NCI-H82 (cell line): ENCODE results near the gene TOMM22.

Experiments used
- DNase-seq: peaks from one replicate; lab custom pipeline; 2025; lab: John Stamatoyannopoulos, UW

TOMM22 gene

GRCh38 chr22:38715176-38715764 lies 33.5 kb downstream of the TOMM22 start:
- no peak for DNase-seq

DNA sequence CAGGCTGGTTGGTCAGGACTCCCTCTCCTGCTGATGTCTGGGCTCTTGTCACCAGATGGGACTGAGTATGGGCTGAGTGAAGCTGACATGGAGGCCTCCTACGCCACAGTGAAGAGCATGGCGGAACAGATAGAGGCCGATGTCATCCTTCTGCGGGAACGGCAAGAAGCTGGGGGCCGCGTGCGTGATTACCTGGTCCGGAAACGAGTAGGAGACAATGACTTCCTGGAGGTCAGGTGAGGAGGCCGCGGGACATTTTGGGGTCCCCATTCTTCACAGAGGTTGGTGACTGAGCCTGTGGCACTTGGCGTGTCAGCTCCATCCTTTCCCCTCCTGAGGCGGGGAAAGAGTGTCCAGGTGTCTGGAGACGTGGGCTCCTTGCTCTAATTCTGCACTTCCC lies 34.1 kb downstream of the TOMM22 start:
- no peak for DNase-seq

DNA sequence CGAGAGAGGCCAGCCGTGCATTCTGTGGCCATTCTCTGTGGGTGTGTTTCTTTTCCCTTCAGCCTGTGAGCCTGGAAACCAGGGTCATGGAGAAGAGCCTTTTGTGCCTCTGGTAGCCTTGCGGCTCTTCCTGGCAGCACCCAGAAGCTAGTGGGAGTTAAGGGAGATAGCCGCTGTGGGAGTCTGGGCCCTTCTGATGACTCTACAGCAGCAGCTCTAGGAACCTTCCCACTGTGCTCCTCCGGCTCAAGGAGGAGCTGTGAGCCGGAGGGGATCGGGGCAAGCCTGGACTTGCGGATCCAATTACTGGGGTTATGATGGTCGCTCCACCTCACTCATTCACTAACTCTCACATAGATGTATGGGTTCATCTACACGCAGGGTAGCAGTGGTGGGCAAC lies 34.5 kb downstream of the TOMM22 start:
- DNase-seq, result no peak

DNA sequence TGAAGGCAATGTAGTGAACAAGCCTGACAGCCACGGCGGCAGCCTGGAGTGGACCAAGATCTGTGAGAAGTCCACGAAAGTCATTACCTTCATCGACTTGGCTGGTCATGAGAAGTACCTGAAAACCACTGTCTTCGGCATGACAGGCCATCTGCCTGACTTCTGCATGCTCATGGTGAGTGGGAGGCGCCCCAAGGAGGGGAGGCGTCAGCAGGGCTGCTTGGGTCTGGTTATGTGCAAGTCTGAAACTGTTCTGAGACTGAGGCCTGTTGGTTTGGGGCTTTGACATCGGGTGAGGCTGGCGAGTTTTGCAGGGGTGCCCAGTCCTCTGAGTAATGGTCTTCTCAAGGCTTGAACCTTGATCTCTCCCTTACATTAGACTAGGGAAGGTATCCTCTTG lies 35.1 kb downstream of the TOMM22 start:
- no peak for DNase-seq

DNA sequence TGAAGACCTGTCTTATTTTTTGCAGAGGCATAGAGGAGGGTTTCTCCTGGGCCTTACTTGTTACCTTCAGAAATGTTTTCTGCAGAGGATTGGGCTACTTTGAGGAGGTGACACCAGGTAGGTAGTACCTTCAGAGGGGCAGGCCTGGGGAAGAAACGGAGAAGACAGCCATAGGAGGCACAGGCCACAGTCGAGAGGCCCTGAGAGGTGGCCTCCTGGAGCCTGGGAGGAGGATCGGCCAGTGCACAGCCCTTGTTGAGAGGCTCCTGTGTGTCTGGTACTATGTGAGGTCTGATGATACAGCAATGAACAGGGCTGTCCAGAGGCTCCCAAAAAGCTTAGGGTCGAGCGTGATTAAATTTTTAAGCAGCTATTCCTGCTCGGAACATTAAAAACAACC lies 35.5 kb downstream of the TOMM22 start:
- DNase-seq, result no peak

GRCh38 chr22:38718414-38718813 lies 36.7 kb downstream of the TOMM22 start:
- peak; percentile 36 for DNase-seq

GRCh38 chr22:38719196-38719595 lies 37.4 kb downstream of the TOMM22 start:
- no peak for DNase-seq

- no peak for DNase-seq
Observed at GRCh38 chr22:38720350-38720749, 38.6 kb downstream of the TOMM22 start.

DNA sequence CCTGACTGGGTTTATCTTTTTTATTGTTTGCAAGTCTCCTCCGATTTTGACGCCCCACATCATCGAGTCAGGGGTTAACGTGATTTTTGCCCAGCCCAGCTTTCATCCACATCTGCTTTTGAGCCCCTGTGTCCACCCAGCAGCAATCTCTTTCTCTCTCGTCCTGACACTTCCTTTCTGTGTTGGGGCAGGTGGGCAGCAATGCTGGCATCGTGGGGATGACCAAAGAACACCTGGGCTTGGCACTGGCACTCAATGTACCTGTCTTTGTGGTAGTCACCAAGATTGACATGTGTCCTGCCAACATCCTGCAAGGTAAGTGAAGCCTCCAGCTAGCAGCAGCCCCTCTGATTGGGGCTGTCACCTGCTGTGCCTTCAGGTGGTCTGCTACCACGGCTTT lies 39.8 kb downstream of the TOMM22 start:
- DNase-seq, result no peak

GRCh38 chr22:38724176-38724575 lies 42.4 kb downstream of the TOMM22 start:
- no peak for DNase-seq

DNA sequence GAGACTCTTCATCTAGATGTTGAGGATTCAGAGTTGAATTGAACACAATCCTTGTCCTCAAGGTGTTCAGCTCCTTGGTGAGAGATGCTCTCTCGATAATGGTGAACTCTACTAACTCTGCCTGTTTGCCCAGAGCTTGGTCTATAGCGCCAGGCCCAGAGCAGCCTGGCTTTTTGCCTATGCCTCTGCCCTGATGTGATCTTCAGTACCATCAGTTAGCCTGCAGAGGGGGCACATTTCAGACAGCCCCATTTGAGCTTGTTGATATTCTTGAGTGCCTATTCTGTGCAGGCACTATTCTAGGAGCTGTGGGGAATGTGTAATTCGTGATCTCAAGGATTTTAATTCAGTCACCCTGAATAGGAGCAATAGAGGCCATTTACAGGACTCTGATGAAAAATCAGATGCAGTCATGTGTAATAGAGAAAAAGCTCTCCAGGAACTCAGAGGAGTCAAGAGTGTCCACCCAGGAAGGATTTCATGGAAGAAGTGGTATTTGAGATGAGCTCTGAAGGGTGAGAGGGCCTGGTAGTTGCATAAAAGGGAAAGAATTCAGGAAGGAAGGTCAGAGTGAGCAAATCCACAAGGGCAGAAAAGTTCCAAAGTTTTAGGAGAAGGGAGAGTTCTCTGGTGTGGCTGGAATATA lies 43.3 kb downstream of the TOMM22 start:
- DNase-seq, result peak; percentile 57

DNA sequence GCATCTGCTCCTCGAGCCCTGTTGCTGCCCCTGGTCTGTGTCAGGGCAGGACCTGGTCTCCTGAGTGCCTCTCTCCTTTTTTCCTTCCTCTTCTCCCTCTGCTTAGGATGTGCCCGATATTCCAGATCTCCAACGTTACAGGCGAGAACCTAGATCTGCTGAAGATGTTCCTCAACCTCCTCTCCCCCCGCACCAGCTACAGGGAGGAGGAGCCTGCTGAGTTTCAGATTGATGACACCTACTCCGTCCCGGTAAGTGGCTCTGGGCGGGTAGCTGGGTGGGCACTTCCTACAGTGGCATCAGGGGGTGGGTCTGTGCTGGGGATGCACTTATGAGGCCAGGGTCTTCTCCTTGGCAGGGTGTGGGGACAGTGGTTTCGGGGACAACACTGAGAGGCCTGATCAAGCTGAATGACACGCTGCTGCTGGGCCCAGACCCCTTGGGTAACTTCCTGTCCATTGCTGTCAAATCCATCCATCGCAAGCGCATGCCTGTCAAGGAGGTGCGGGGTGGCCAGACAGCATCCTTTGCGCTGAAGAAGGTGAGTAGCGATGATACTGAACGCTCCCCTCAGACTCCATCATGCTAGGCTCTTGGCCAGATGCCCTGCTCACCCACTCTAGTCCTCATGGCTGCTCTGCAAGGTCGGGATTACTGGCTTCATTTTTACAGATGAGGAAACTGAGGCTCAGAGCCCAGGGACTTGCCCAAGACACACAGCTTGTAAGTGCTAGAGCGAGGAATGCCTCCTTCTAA lies 44.3 kb downstream of the TOMM22 start:
- DNase-seq, result no peak

DNA sequence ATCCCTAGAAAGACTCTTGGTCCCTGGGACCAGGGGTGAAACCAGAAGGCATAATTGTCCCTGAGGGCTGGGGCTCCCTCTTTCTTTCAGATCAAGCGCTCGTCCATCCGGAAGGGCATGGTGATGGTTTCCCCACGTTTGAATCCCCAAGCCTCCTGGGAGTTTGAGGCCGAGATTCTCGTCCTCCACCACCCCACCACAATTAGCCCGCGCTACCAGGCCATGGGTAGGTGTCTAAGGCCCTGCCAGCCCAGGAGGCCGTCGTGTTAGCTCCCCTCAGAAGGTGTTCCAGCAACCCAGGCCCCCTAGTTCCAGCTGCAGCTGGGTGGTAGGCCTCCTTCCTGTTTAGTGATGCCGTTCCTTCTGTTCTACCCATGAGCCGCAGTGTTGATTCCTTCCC lies 45.4 kb downstream of the TOMM22 start:
- DNase-seq, result no peak

DNA sequence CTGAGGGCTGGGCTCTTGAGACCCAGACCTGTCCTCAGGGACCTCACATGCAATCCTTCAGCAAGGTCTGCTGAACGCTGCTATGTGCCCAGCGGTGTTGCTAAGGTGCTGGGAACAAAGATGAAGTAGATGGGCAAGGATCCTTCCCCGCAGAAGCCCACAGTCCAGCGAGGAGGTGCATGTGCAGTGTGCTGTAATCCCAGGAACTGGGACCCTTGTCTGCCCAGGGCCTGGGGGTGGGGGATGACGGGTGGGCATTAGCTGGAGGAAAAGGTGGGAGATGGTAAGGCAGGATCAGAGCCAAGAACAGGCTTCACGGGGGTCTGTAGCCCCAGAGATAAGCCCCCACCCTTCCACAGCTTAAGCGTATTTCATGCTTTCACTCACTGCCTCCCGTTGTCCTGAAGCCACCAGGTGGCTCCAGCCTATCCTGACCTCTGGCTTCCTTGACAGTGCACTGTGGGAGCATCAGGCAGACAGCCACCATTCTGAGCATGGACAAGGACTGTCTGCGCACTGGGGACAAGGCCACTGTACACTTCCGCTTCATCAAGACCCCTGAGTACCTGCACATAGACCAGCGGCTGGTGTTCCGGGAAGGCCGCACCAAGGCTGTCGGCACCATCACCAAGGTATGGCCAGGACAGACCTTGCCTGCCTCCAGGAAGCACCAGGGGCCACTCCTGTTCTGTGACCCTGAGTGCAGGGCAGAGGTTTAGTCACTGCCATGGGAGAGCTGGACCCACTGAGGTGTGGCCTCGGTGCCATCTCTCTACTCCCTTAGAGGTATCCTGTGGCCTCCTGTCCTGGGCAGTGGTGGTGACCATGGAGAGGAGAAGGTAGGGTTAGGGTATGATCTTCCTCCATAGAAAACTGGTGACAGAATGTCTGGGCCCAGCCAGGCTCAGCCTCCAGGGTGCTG lies 46.0 kb downstream of the TOMM22 start:
- DNase-seq, result no peak

DNA sequence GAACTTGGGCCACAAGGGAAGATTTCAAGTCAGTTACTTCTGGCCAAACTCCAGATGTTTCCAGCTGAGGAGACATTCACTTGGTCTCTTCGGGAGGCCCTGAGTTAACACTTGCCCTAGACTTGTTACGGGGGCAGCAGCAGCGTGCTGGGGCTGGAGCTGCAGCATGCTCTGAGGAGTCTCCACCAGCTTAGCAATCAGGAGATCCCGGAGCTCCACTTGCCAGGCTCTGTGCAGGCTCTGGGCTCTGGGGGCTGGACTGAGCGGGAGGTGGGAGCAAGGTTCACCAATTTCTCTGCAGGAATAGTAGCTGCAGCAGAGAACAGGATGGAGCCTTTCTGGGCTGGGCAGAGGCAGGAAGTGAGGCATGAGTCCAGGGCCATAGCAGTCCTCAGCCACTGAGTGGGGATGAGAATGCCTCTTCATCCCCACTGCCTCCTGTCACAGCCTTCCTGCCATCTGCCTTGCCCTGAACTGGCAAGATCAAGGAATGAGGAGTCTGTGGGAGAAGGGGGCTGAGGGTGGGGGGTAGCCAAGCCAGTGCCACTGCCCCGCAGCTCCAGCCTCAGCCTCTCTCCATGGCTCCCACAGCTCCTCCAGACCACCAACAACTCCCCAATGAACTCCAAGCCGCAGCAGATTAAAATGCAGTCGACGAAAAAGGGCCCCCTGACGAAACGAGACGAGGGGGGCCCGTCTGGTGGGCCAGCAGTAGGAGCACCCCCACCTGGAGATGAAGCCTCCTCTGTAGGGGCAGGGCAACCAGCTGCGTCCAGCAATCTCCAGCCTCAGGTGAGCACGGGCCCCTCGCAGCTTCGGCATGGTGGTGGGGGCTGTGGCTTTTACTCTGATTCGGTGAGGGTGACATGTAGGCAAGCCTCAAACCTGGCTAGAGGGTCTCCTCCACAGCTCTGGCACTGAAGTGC lies 47.4 kb downstream of the TOMM22 start:
- DNase-seq, result no peak

GRCh38 chr22:38729946-38730345 lies 48.2 kb downstream of the TOMM22 start:
- no peak for DNase-seq

DNA sequence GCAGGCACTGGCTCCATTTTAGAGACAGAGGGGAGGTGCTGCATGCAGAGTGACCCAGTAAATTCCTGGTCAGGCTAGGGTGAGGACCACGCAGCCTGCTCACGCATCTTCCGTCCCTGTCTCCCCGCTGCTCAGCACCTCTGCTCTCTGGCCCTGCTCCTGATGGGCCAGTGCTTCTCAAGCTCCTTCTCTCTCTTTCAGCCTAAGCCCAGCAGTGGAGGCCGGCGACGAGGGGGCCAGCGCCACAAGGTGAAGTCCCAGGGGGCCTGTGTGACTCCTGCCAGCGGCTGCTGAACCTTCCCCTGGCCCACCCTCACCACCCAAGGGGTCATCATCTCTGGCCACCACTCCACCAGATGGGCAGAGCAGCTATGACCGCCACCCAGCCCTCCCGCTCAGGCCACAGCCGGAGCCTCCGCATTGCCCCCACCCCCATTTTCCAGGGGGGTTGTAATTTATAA lies 48.7 kb downstream of the TOMM22 start:
- DNase-seq, result no peak

- DNase-seq, result no peak
Observed at GRCh38 chr22:38731703-38732161, 50.0 kb downstream of the TOMM22 start.

- no peak for DNase-seq
Observed at GRCh38 chr22:38732251-38732815, 50.6 kb downstream of the TOMM22 start.

DNA sequence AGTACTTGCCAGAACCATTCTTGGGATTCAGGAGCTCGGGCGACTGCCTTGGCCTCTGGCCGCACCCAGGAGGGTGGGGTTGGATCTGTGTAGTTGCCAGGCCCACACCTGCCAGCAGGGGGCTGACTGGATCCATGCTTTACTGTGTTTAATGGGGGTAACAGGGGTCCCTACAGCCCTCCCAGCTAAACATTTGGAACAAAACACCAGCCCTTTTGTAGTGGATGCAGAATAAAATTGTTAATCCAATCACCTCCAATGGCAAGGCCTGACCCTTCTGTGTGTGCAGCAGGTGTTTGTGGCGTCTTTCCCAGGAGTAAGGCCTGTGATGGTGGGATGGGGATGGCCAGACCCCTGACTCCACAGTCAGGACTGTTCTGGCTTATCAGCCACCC lies 51.6 kb downstream of the TOMM22 start:
- peak; percentile 54 for DNase-seq
